Sigmoid colon (tissue), 4 donors: ENCODE measurements around the gene KAZN.

ENCODE experiments used
- CTCF ChIP-seq, 4 experiments: fragments of 450-650 bp in 3 of 4; fragments of 200-600 bp in 1 of 4; IDR thresholded peaks; one replicate each; pipeline ENCODE4 v1.5.1; 2016 to 2019; ENCODE audit warnings: antibody characterized with exemption in 4 of 4, mild to moderate bottlenecking in 3 of 4, moderate library complexity in 2 of 4
- POLR2A ChIP-seq, 2 donors: fragments of 450-650 bp; IDR thresholded peaks; one replicate each; pipeline ENCODE4 v1.6.1; 2016; ENCODE audit warnings: antibody characterized with exemption in 2 of 2, mild to moderate bottlenecking in 2 of 2, moderate library complexity in 2 of 2
- POLR2AphosphoS5 ChIP-seq, 4 donors: sonication (generic); formaldehyde crosslinking; IDR thresholded peaks; one replicate each; pipeline ENCODE4 v1.6.1; 2017; ENCODE audit warnings: antibody characterized with exemption in 4 of 4

GRCh38 chr1:15075817-15076216, 477.3 kb downstream of the KAZN start:
- TF ChIP-seq POLR2A (IDR thresholded peaks at IDR 0.05), result no peak
- no peak for TF ChIP-seq CTCF (IDR thresholded peaks at IDR 0.05)
- no peak for TF ChIP-seq POLR2AphosphoS5 (IDR thresholded peaks at IDR 0.05)
